Peyer's patch (tissue), 4 donors: Measurements from ENCODE around the gene CDON. TPM values are rescaled to one million over a fixed set of nuclear protein-coding genes. Genes with fewer than 3 reads are reported as not detected.

ENCODE experiments used
- DNase-seq, 3 donors: peaks; one replicate each; pipeline ENCODE4 v3.0.0-alpha.2; 2017 to 2019
- H3K27ac ChIP-seq, 4 donors: fragments of 200-600 bp; sonication (generic); one replicate each; pipeline ENCODE4 v1.5.1; 2016 to 2019
- H3K27me3 ChIP-seq, 2 donors: fragments of 200-600 bp; sonication (generic); one replicate each; pipeline ENCODE4 v1.5.1; 2019
- H3K36me3 ChIP-seq, 3 donors: fragments of 200-600 bp; sonication (generic); one replicate each; pipeline ENCODE4 v1.5.1; 2016 to 2019
- H3K4me1 ChIP-seq, 4 donors: fragments of 200-600 bp; sonication (generic); one replicate each; pipeline ENCODE4 v1.5.1; 2016 to 2019
- H3K4me3 ChIP-seq, 4 donors: fragments of 200-600 bp; sonication (generic); 1 replicate in 3 of 4; 2 replicates in 1 of 4; pipeline ENCODE4 v1.5.1; 2016 to 2019; ENCODE audit warnings: mild to moderate bottlenecking in 1 of 4
- H3K9me3 ChIP-seq, 4 donors: fragments of 200-600 bp; sonication (generic); one replicate each; pipeline ENCODE4 v1.5.1; 2016 to 2019; ENCODE audit warnings: mild to moderate bottlenecking in 1 of 4
- CTCF ChIP-seq, 6 experiments: fragments of 450-650 bp in 4 of 6; fragments of 200-600 bp in 2 of 6; sonication (generic) in 1 of 6; IDR thresholded peaks; one replicate each; pipeline ENCODE4 v1.5.1; 2017 to 2019; ENCODE audit warnings: antibody characterized with exemption in 6 of 6, mild to moderate bottlenecking in 3 of 6, moderate library complexity in 1 of 6
- POLR2A ChIP-seq, 2 donors: fragments of 450-650 bp; IDR thresholded peaks; one replicate each; pipeline ENCODE4 v1.5.1; 2017; ENCODE audit warnings: antibody characterized with exemption in 2 of 2, mild to moderate bottlenecking in 2 of 2, moderate library complexity in 2 of 2
- total RNA-seq, 4 donors: library from RNA; depleted of rRNA; stranded (reverse); fragments of >200 nt; gene quantifications; one replicate each; pipeline ENCODE4 v1.1.0, GENCODE V29; 2016

The CDON gene
- total RNA-seq, 4 donors from 2014 or later, result 1.9 to 8.0 (median 3.8) TPM

GRCh38 chr11:126090452-126090851 is 27.8 kb upstream of the CDON start:
- H3K9me3 ChIP-seq, result no peaks in the 10 kb centered on the region
- no peak for DNase-seq
- no peaks in the 10 kb centered on the region for H3K27me3 ChIP-seq
- no peak overlapping the region for H3K27ac ChIP-seq
- no peak overlapping the region for H3K4me3 ChIP-seq
- H3K4me1 ChIP-seq, result no peaks in the 10 kb centered on the region
- no peaks in the 10 kb centered on the region for H3K36me3 ChIP-seq
- no peak for TF ChIP-seq POLR2A (IDR thresholded peaks at IDR 0.05)
- TF ChIP-seq CTCF (IDR thresholded peaks at IDR 0.05), result no peak

GRCh38 chr11:126088999-126089398 is 26.3 kb upstream of the CDON start:
- DNase-seq, result no peak
- Histone ChIP-seq H3K36me3 (no peaks in the 10 kb centered on the region), H3K27ac (no peak overlapping the region), H3K4me1 (no peaks in the 10 kb centered on the region), H3K27me3 (no peaks in the 10 kb centered on the region), H3K4me3 (no peak overlapping the region), H3K9me3 (no peaks in the 10 kb centered on the region)
- TF ChIP-seq POLR2A (IDR thresholded peaks at IDR 0.05) (no peak), CTCF (IDR thresholded peaks at IDR 0.05) (no peak)

- Histone ChIP-seq H3K27me3 (no peaks in the 10 kb centered on the region), H3K4me3 (no peak overlapping the region), H3K36me3 (no peaks in the 10 kb centered on the region), H3K4me1 (no peaks in the 10 kb centered on the region), H3K9me3 (no peaks in the 10 kb centered on the region), H3K27ac (no peak overlapping the region)
- TF ChIP-seq CTCF (IDR thresholded peaks at IDR 0.05) (no peak), POLR2A (IDR thresholded peaks at IDR 0.05) (no peak)
- no peak for DNase-seq
These were observed 23.6 kb upstream of the CDON start for GRCh38 chr11:126086248-126086647.

GRCh38 chr11:126084608-126084912 is 21.9 kb upstream of the CDON start:
- DNase-seq, result no peak
- TF ChIP-seq POLR2A (IDR thresholded peaks at IDR 0.05) (no peak), CTCF (IDR thresholded peaks at IDR 0.05) (no peak)
- no peaks in the 10 kb centered on the region for H3K27me3 ChIP-seq
- no peak overlapping the region for H3K4me3 ChIP-seq
- H3K4me1 ChIP-seq, result no peaks in the 10 kb centered on the region
- H3K9me3 ChIP-seq, result no peaks in the 10 kb centered on the region
- no peaks in the 10 kb centered on the region for H3K36me3 ChIP-seq
- H3K27ac ChIP-seq, result no peak overlapping the region

- no peak for TF ChIP-seq CTCF (IDR thresholded peaks at IDR 0.05)
- TF ChIP-seq POLR2A (IDR thresholded peaks at IDR 0.05), result no peak
- H3K4me1 ChIP-seq, result no peaks in the 10 kb centered on the region
- no peak overlapping the region for H3K27ac ChIP-seq
- H3K27me3 ChIP-seq, result no peaks in the 10 kb centered on the region
- H3K36me3 ChIP-seq, result no peaks in the 10 kb centered on the region
- no peak for DNase-seq
- H3K9me3 ChIP-seq, result no peaks in the 10 kb centered on the region
- no peak overlapping the region for H3K4me3 ChIP-seq
These were observed 21.4 kb upstream of the CDON start for GRCh38 chr11:126083829-126084607.
